HG02970 (cell line): ENCODE data around the gene HLA-DQB1.
A peak's percentile ranks its signal among the peaks of the same experiment; 100 is the strongest.
"Not testable (repeated sequence)": the region's sequence is repeated elsewhere in the genome, so short reads cannot be mapped to it uniquely, and the experiment has no call there.

Experiments used
- ATAC-seq: cut with Tn5 transposase; IDR thresholded peaks from one replicate; pipeline ENCODE4 v1.9.1; 2021; ENCODE audit warnings: mild to moderate bottlenecking, moderate library complexity, moderate number of reproducible peaks; ENCODE audit not compliant: unreplicated experiment, low FRiP score

HLA-DQB1 gene

DNA sequence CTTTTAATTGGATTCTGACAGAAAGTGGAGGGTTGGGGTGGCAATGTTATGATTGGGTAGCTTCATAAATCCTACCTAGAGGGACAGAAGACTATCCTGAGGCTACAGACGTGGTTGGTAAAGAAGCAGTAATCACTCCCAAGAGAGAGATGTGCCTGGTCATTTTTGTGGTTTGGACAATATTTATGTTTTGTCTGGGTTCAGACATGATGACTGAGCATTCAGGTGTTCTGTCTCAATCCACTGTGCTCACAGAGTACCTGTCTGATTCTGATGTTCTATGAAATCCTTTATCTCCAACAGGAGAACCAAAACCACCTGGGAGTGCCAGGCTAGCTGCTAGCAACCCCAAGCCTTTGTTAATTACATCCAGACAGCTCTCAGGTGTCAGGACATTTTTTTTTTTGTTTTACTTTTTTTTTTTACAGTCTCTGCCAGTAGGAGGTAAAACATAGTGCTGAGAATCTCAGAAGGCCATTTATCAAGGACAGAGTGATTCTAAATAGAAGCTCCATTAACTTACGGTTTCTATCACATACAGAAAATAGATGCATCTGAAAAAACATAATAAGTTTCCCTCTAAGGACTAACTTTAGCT is 30.8 kb downstream of the HLA-DQB1 start:
- ATAC-seq: no peak

DNA sequence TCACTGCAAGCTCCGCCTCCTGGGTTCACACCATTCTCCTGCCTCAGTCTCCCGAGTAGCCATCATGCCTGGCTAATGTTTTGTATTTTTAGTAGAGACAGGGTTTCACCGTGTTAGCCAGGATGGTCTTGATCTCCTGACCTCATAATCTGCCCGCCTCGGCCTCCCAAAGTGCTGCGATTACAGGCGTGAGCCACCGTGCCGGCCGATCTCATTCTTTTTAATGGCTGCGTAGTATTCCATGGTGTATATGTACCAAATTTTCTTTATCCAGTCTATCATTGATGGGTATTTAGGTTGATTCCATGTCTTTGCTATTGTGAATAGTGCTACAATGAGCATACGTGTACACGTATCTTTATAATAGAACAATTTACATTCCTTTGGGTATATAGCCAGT is 36.7 kb downstream of the HLA-DQB1 start:
- ATAC-seq: not testable (repeated sequence)

DNA sequence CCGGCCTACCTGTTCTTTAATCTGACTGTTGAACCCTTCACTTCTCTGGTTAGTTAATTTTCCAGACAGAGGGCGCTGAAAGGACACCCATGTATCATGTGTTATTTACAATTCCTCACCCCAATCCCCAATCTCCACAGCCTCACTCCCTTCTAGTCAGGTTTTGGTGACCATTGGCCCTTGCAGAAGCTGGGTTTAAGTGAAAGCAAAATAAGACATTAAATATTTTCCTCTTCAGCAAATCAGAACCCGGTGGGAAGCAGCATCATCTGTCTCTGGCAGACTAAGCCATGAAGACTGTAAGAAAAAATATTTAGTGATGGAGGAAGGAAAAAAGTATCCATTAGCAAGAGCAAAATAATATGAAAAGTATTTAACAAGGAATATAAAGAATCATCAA is 38.6 kb downstream of the HLA-DQB1 start:
- no peak for ATAC-seq

DNA sequence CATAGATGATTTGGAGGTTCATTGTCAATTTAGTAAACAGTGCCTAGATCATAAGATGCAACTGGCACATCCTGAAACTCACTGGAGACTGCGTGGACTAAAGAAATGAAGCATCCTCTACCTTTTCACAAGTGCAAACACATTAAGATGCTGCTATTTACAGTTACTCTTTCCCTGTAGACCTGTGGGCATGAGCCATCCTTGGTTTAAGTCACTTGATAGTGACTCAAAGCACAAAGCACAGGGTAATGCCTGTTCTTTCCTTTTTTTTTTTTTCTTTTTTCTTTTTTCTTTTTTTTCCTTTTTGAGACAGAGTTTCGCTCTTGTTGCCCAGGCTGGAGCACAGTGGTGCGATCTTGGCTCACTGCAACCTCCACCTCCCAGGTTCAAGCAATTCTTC is 39.2 kb downstream of the HLA-DQB1 start:
- ATAC-seq: no peak

DNA sequence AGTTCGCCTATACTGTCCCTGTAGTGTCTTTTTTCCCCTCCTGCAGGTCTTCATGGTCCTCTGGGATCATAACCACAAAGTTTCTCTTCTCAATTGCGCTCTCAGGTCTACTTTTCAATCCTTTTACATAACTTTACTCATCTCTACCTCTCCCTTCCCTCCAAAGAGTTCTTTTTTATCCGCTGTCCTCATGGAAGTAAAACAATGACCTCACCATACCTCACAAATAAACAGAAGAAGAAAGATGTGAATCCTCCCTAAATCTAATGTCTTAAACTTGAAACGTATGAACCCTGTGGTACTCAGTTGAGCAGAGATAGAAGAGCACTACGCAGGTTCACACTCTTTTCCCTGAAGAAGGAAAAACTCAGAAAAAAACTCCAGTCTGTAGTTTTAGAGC is 41.3 kb downstream of the HLA-DQB1 start:
- ATAC-seq: no peak

DNA sequence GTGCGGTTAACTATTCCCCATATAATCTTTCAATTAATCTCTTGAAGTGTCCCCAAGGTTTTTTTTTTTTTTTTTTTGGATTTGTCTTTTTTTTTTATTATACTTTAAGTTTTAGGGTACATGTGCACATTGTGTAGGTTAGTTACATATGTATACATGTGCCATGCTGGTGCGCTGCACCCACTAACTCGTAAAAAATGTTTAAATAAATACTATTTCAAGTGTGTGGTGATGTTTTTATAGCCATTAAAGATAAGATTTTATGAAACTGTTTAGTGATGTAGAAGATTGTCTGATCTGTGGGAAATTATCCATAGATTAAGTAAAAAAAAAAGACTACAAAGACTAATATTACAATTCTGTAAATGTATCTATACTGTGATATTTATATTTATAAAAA is 41.9 kb downstream of the HLA-DQB1 start:
- no peak for ATAC-seq

DNA sequence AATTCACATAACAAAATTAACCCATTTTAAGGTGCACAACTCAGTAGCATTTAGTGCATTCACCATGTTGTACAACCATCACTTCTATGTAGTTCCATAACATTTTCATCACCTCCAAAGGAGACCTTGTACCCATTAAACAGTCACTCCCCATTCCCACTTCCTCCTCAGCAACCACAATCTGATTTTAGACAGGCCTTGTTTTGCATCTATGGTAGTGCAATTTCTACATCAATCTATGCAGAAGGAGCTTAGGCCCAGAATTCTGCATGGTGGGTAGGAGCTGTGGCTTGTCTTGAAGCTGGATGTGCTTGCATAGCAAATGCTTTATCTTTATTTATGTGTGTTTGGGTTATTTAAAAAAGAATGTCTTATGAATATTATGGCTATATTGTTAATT is 42.8 kb downstream of the HLA-DQB1 start:
- ATAC-seq: no peak

DNA sequence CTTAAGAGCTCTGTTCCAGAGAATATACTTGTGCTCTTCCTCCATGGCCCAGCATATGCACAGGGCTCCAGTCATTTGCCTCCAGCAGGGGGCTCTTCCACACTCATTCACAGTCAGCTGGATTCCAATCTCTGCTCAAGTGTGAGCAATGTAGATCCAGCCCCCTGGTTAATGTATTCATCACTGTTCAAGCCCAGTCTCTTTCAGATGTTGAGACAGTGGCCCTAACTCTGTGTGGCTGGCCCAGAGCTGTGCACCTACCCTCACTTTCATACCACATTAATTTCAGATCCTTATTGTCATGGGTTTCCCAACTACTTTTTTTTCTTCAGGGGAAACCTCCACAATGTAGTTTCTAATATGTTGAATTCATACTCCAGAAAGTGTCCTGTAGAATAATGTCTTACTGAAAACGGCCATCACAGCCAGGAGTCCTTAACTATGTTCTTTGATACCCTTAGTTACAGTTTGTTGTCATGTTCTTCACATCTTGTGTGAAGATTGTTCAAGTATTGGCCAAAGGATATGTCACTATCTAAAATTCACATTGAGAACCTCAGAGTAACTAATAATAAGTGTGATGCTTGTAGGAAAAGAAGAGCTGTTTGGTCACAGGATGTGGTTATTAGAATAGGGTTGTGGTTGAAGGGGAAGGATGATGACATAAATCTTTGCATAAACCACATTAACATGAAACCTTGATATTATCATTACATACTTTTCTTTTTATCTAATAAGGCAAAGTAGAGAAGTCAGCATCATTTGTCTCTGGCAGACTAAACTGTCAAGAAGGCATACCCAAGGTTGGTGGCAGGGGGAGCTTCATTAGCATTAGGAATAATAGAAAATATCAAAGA is 43.7 kb downstream of the HLA-DQB1 start:
- peak; percentile 61 for ATAC-seq

DNA sequence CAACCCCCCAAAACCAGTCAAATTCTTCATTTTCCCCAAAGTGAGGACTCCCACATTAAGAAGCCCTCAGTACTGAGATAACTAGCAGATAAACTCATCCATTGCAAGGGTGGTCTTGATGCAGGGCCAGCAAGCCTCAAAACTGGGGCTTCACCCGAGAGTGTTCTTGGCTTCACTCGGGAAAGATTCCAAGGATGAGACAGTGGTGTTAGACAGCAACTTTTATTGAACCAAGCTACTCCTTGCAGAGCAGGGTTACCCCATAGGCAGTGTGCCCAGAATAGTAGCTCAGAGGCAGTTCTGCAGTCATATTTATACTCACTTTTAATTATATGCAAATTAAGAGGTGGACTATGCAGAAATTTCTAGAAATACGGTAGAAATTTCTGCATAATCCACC is 45.1 kb downstream of the HLA-DQB1 start:
- ATAC-seq: no peak

DNA sequence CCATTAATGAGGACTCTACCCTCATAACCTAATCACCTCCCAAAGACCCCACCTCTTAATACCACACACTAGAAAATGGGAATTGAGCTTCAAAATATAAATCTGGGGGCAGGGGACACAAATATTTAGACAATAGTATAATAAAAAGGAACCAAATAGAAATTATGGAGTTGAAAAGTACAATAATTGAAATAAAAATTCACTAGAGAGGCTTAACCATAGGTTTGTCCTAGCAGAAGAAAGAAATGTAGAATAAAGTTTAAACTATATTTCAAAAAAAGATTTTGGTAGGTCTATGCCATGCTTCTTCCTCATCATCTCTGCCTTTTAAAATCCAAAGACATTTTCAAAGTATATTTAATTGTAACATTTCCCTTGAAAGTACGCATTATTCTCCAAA is 48.7 kb downstream of the HLA-DQB1 start:
- no peak for ATAC-seq

DNA sequence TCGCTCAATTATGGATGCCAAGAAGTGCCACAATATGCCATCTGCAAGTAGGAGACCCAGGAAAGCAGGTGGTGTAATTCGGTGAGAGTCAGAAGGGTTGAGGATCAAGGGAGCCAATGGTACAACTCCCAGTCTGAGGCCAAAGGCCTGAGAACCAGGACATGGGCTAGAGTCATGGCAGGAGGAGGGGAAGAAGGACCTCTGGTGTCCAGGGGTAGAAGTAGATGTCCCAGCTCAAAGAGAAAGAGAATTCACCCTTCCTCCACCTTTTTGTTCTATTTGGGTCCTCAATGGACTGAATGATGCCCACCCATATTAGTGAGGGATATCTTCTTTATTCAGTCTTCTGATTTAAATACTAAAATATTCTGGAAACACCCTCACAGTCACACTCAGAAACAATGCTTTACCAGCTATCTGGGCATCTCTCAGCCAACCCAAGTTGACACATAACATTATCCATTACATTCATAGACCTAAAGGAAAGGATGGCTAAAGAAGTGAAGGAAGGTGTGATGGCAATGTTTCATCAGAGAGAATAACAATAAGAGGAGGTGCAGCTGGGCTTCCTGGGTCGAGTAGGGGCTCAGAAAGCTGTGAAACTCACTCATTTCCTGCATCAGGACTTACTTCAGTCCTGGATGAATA is 50.4 kb downstream of the HLA-DQB1 start:
- no peak for ATAC-seq

DNA sequence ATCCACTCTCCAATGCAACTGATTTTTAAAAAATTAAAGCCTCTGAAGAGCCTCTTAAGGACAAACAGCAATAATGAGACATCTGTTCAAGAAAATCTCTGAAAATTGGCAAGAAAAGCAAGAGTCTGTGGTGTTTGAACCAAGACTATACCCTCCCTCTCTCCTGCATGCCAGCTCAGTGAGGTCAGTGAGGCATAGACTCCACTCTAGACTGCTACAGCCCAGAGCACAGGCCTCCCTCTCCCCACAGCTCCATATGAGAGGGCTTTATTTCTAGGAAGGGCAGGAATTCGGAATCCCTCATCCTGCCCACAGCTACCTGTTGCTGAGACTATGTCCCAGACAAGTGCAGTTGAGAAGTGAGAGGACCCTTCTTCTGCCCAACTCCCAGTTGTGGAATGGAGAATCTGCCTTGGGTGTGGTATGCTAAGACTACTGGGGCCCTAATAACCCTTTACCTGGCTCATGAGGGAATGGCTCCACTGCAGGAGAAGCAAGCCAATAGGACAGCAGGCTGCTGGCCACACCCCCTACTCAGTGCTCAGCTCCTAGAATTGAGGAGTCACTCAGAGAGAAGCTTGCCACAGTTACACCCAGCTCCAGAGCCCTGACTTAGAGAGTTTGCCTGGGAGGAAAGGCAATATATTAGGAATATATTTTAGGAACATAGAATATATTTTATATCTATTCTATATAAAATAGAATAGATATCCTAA is 51.9 kb downstream of the HLA-DQB1 start:
- ATAC-seq: no peak

DNA sequence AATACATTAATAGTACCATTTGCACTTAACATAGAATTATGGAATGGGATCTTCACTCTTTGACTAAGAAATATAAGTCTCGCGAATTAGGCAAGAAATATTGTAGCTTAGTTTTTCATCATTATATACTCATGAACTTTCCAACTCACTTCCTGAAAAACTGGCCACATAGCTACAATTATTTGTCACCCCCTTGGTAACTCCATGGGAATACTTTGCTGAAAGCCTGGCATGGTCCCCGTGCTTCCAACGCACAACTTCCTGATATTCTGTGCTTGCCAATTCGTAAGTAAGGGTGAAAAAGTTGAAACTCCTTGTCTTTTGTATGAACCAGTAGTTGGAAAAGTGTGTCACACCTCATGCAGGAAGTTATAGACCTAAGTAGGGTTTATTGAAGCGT is 53.0 kb downstream of the HLA-DQB1 start:
- no peak for ATAC-seq

DNA sequence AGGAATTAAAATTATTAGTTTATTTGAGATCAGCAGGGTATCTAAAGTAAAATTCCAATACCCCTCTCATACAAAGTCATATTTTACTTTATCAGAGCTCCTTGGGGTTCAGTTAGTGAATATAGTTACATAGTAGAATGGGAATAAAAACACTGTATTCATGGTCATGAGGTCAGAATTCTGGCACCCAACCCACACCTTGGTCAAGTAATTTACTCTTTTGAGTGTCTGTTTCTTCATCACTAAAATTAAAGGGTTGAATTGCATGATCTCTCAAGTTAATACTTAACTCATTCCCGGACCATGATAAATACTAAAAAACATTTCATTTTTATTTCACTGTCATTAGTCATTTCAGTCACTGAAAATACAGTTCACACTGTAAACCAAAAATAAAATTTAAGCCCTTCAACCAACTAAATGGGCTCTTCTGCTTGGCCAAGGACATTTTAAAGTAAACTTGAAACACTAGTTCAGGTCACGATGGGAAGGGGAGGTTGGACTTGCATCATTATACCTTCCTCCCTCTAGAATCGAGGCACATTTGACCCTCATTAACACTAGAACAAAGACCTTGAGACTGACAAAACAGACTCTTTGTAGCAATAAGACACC is 55.7 kb downstream of the HLA-DQB1 start:
- ATAC-seq: no peak

DNA sequence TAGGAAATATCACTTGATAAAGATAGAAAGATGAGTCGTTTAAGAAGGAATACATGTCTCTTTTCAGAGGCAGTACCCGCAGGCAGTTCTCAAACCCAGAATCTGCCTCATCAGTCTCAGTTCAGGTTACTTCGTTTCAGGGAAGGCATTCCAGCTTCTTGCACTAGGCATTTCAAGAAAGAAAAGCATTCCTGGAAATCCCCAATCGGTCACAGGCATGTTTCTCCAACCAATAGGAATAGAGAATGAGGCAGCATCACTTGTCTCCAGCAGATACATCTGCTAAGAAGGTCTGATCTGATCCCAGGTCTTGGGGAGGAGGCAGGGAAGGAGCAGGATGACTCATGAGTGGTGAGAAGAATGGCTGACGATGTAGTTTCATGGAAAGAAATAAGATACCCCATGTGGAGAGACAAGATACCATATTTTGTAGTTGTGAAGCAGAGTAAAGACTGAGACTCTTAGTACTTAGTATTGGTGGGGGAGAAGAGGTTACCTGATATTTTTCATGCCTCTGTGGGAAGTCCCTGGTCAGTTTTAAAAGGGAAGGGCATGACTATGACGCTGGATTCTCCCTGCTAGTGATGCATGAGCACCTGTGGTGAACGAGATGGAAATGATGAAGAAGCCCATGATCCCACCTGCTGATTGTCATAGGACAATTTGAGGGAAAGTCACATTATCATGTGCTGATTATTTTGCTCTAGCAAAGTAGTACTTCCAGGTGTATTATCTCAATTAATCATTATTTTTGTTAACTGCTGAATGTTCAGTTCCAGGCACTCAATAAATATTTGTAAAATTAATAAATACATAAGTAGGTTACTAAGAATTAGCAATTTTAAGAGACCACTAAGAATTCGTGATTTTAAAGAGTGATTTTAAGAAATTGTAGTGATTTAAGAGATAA is 56.5 kb downstream of the HLA-DQB1 start:
- peak; percentile 91 for ATAC-seq
